ENCODE measurements around the gene STK25. TPM values are rescaled to one million over a fixed set of nuclear protein-coding genes. Genes with fewer than 3 reads are reported as not detected.

Gene STK25
- polyA plus RNA-seq, 2 of the 4 experiments (the other 2 are of a cell fraction) = 101 to 138 TPM

- ChIA-PET POLR2A (no interaction called here), CTCF (no interaction called here)
- DNase-seq (ENCODE audit: low read depth in 1 of 2, low spot score in 1 of 2) (no peak), ATAC-seq (no peak), FAIRE-seq (no peak)
- Histone ChIP-seq H3K4me3 (no peak overlapping the region), H3K27ac (no peak overlapping the region), H3K9me3 (no peaks in the 10 kb centered on the region), H3K4me2 (no peak overlapping the region), H3K4me1 (no peaks in the 10 kb centered on the region)
- WGBS (ENCODE audit: missing lambda C conversion rate) = 90% methylated on average over 5 of the region's 5 CpGs
- TF ChIP-seq ZFP36 (IDR thresholded peaks at IDR 0.05; ENCODE audit: borderline replicate concordance, partially characterized antibody) (no peak), PHF8 (IDR thresholded peaks at IDR 0.05; ENCODE audit: borderline replicate concordance, low read depth) (no peak), TFCP2L1 (CRISPR knock-in tag; IDR thresholded peaks at IDR 0.05) (no peak), CBX8 (IDR thresholded peaks at IDR 0.05) (no peak), E2F6 (IDR thresholded peaks at IDR 0.05; ENCODE audit: borderline replicate concordance, low read depth) (no peak), HOXA7 (CRISPR knock-in tag; IDR thresholded peaks at IDR 0.05) (no peak), HOXB5 (CRISPR knock-in tag; IDR thresholded peaks at IDR 0.05) (no peak), RAD21 (conservative IDR thresholded peaks at IDR 0.05 in 1 of 2, IDR thresholded peaks at IDR 0.05 in 1 of 2) (no peak), SREBF2 (IDR thresholded peaks at IDR 0.05) (no peak), HEYL (CRISPR knock-in tag; IDR thresholded peaks at IDR 0.05) (no peak), EP300 (IDR thresholded peaks at IDR 0.05) (no peak), RFX5 (IDR thresholded peaks at IDR 0.05) (no peak), EHF (CRISPR knock-in tag; IDR thresholded peaks at IDR 0.05) (no peak), ELK1 (IDR thresholded peaks at IDR 0.05; ENCODE audit: low read depth, low read length) (no peak), CEBPB (IDR thresholded peaks at IDR 0.05) (no peak), ZC3H11A (IDR thresholded peaks at IDR 0.05) (no peak), EHMT2 (IDR thresholded peaks at IDR 0.05; ENCODE audit: low read depth) (no peak), NPAS2 (CRISPR knock-in tag; IDR thresholded peaks at IDR 0.05; ENCODE audit: borderline replicate concordance) (no peak), MYC (IDR thresholded peaks at IDR 0.05; ENCODE audit: borderline replicate concordance, low read length) (no peak), ATOH8 (CRISPR knock-in tag; IDR thresholded peaks at IDR 0.05; ENCODE audit: low read depth) (no peak)
Observed at GRCh38 chr2:241458687-241459086, 49.7 kb downstream of the STK25 start.

- H3K4me1 ChIP-seq = no peaks in the 10 kb centered on the region
- ChIA-PET POLR2A (no interaction called here), CTCF (no interaction called here)
- H3K4me2 ChIP-seq = no peak overlapping the region
- H3K9me3 ChIP-seq = no peaks in the 10 kb centered on the region
- no peak overlapping the region for H3K27ac ChIP-seq
- WGBS (ENCODE audit: missing lambda C conversion rate) = 84% methylated on average over 11 of the region's 11 CpGs
- ATAC-seq = peak in 1 of 2 experiments; percentile 19; a peak in 3 of 6 replicates
- no peak overlapping the region for H3K4me3 ChIP-seq
- DNase-seq (ENCODE audit: low read depth in 1 of 2, low spot score in 1 of 2) = no peak
- FAIRE-seq = no peak
- TF ChIP-seq NFE2L2 (conservative IDR thresholded peaks at IDR 0.05; ENCODE audit: low read length) (no peak), HMGXB4 (CRISPR knock-in tag; IDR thresholded peaks at IDR 0.05; ENCODE audit: borderline replicate concordance) (no peak), BCL3 (IDR thresholded peaks at IDR 0.05) (no peak), ZC3H11A (IDR thresholded peaks at IDR 0.05) (no peak), EHMT2 (IDR thresholded peaks at IDR 0.05; ENCODE audit: low read depth) (no peak), CEBPB (IDR thresholded peaks at IDR 0.05) (no peak), MAX (IDR thresholded peaks at IDR 0.05) (no peak), TP53 (CRISPR knock-in tag; IDR thresholded peaks at IDR 0.05) (no peak), ZSCAN20 (CRISPR knock-in tag; IDR thresholded peaks at IDR 0.05) (no peak), RFX5 (IDR thresholded peaks at IDR 0.05) (no peak), FOSB (CRISPR knock-in tag; IDR thresholded peaks at IDR 0.05) (no peak), PBX3 (IDR thresholded peaks at IDR 0.05) (no peak), FOSL2 (IDR thresholded peaks at IDR 0.05) (no peak), FOSL2 (CRISPR knock-in tag; IDR thresholded peaks at IDR 0.05) (no peak)
Observed at GRCh38 chr2:241456546-241456945, 51.8 kb downstream of the STK25 start.

Measured in A549 (cell line).